Measurements from ENCODE around the gene FRMD4A. TPM values are rescaled to one million over a fixed set of nuclear protein-coding genes. Genes with fewer than 3 reads are reported as not detected.

The FRMD4A gene
- total RNA-seq, 4 donors from 2014 or later: 27.5 to 40.4 (median 33.0) TPM

GRCh38 chr10:13699216-13699615 lies 631.5 kb downstream of the FRMD4A start:
- no peak overlapping the region for H3K4me3 ChIP-seq (ENCODE audit: low read depth, poor library complexity, severe bottlenecking)
- TF ChIP-seq POLR2A (IDR thresholded peaks at IDR 0.05): no peak
- TF ChIP-seq, protein P1, sequence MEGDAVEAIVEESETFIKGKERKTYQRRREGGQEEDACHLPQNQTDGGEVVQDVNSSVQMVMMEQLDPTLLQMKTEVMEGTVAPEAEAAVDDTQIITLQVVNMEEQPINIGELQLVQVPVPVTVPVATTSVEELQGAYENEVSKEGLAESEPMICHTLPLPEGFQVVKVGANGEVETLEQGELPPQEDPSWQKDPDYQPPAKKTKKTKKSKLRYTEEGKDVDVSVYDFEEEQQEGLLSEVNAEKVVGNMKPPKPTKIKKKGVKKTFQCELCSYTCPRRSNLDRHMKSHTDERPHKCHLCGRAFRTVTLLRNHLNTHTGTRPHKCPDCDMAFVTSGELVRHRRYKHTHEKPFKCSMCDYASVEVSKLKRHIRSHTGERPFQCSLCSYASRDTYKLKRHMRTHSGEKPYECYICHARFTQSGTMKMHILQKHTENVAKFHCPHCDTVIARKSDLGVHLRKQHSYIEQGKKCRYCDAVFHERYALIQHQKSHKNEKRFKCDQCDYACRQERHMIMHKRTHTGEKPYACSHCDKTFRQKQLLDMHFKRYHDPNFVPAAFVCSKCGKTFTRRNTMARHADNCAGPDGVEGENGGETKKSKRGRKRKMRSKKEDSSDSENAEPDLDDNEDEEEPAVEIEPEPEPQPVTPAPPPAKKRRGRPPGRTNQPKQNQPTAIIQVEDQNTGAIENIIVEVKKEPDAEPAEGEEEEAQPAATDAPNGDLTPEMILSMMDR (IDR thresholded peaks at IDR 0.05): no peak
- WGBS, 2 donors: 66 to 79% methylated on average over 10 of the region's 10 CpGs
- intact Hi-C loops (cut with DNase I; ENCODE audit: low total_unique reads): no loop called here
- no peak for DNase-seq (ENCODE audit: low spot score in 2 of 2)

DNA sequence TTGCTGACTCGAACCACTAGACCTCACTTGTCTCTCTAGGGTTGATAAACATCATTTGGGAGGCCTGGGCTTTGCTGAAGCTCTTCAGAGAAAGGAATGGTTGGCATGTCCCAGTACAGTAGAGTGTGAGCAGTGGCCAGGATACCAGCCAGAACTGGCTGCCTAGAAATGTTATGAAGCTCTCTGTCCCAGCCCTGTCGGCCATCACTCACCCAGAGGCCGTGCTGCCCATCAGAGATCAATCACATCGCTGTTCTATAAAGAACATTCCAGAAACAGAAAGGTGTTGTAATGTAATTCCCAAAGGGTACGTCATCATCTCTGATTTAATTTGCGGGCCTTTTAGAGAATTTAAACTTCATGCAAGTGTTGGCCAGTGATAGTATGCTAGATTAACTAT lies 632.5 kb downstream of the FRMD4A start:
- no peak overlapping the region for H3K4me3 ChIP-seq (ENCODE audit: low read depth, poor library complexity, severe bottlenecking)
- DNase-seq (ENCODE audit: low spot score in 2 of 2): no peak
- TF ChIP-seq, protein P1 (IDR thresholded peaks at IDR 0.05): no peak
- no peak for TF ChIP-seq POLR2A (IDR thresholded peaks at IDR 0.05)
- 80 to 81% methylated on average over 6 of the region's 6 CpGs for WGBS, 2 donors
- intact Hi-C loops (cut with DNase I; ENCODE audit: low total_unique reads): no loop called here

DNA sequence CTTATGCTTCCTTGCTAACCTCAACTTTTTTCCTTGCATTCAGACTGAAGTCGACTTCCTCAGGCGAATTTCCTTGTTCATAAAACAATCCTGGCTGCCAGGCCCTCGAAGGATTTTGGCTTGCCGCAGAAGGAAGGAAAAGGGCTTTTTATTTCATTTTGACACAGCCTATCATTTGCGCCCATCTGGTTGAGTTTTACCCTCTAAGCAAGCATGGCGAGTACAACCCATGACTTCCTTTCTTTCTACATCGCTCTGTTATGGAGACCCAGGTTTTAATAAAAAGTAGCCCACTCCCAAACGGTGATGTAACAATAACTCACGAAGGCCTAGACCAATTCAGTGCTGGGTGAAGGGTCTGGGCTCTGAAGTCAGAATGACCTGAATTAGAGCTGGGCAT lies 634.7 kb downstream of the FRMD4A start:
- H3K4me3 ChIP-seq (ENCODE audit: low read depth, poor library complexity, severe bottlenecking): no peak overlapping the region
- intact Hi-C loops (cut with DNase I; ENCODE audit: low total_unique reads): no loop called here
- no peak for DNase-seq (ENCODE audit: low spot score in 2 of 2)
- TF ChIP-seq, protein P1 (IDR thresholded peaks at IDR 0.05): no peak
- no peak for TF ChIP-seq POLR2A (IDR thresholded peaks at IDR 0.05)
- 78 to 81% methylated on average over 9 of the region's 9 CpGs for WGBS, 2 donors

DNA sequence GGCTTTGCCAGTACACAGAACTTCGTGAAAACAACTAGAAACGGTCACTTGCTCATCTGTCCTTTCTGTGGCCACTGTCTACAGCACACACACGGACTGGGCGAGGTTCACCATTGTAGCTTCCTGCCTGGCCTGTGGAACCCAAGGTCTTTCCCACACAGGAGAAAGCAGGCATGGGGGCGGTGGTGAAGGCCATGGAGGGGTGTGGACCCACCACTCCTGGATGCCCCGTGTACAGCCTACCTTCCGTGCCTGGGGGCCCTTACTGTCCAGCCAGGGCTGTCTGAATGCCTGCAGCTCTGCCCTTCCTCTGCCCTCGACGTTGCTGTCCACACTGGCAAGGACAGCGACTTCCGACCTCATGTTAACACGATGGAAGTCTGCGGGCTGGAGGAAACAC lies 635.1 kb downstream of the FRMD4A start:
- no peak for TF ChIP-seq POLR2A (IDR thresholded peaks at IDR 0.05)
- TF ChIP-seq, protein P1 (IDR thresholded peaks at IDR 0.05): no peak
- intact Hi-C loops (cut with DNase I; ENCODE audit: low total_unique reads): no loop called here
- H3K4me3 ChIP-seq (ENCODE audit: low read depth, poor library complexity, severe bottlenecking): no peak overlapping the region
- WGBS, 2 donors: 73 to 85% methylated on average over 11 to 13 of the region's 13 CpGs
- no peak for DNase-seq (ENCODE audit: low spot score in 2 of 2)

DNA sequence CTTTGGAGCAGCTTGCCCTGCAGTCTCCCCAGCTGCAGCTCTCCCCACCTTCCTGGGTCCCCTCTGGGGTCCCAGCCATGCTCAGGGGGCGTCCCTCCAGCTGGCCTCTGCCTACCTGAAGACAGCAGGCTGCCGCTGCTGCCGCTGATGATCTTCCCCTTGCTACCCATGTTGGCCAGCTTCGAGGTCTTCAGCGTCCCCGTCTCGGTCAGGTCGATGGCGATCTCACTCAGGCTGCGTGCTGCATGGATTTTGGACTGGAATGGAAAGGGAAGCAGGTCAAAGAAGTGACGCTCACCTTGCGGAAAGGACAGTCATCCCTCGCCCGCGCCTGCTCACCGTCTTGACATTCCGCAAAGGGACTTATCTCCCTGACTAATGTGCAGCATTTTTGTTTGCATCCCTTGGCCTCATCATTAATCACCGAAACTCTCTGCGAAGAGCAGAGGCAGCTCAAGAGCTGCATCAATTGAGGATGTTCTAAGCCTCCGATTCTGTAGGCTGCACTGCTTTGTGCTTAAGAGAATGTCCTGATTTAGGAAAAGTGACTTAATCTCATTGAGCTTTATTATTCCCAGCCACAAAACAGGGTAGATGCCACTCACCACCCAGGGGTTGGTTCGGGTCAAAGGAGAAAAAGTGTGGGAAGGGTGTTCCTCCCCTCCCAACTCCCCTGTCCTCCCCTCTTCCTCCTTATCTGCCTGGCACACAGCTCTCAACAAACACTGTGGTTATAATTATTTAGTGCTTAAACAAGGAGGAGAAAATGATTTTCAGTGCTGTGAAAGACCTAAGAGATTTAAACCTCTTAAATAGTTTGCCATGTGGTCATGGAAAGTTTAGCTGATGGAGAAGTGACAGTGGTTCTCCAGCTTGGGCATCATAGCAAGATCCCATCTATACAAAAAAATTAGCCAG lies 636.7 kb downstream of the FRMD4A start:
- no peak overlapping the region for H3K4me3 ChIP-seq (ENCODE audit: low read depth, poor library complexity, severe bottlenecking)
- no peak for TF ChIP-seq POLR2A (IDR thresholded peaks at IDR 0.05)
- TF ChIP-seq, protein P1 (IDR thresholded peaks at IDR 0.05): no peak
- intact Hi-C loops (cut with DNase I; ENCODE audit: low total_unique reads): no loop called here
- 95 to 96% methylated on average over 21 of the region's 21 CpGs for WGBS, 2 donors
- no peak for DNase-seq (ENCODE audit: low spot score in 2 of 2)
